ENCODE results near the gene ZNF777. TPM values are rescaled to one million over a fixed set of nuclear protein-coding genes. Genes with fewer than 3 reads are reported as not detected.
"Not testable (repeated sequence)": the region's sequence is repeated elsewhere in the genome, so short reads cannot be mapped to it uniquely, and the experiment has no call there.

The ZNF777 gene
- 10 to 100 TPM; 19.3 to 19.6 TPM for total RNA-seq

GRCh38 chr7:149460493-149461277, at the start of gene ZNF777:
ZNF777 (minus strand) TSS chr7:149461062; CDS start chr7:149456022, 5,040 bp downstream.
- CTCF ChIA-PET = interaction anchor here (0.9 to 2.8 kb wide), 3 partner anchors 35 to 199 kb away, joined by 3 to 10 read pairs (median 3); partner anchors contain the start of gene ZNF783

GRCh38 chr7:149510248-149510647, 49.4 kb upstream of the ZNF777 start:
- POLR2A ChIA-PET = no interaction called here
- CTCF ChIA-PET = no interaction called here

More at GRCh38 chr7:149460493-149461277, at the start of gene ZNF777:
- POLR2A ChIA-PET = interaction anchor here (0.7 to 1.0 kb wide), 3 partner anchors 39 to 164 kb away, joined by 3 read pairs; no protein-coding TSS in a partner anchor

- POLR2A ChIA-PET = no interaction called here
- CTCF ChIA-PET = no interaction called here
These were observed 48.9 kb upstream of the ZNF777 start for GRCh38 chr7:149509774-149510173.

- POLR2A ChIA-PET = no interaction called here
These were observed 44.7 kb upstream of the ZNF777 start for GRCh38 chr7:149505551-149505950.

GRCh38 chr7:149501651-149502050, 40.8 kb upstream of the ZNF777 start:
- CTCF ChIA-PET = no interaction called here
- POLR2A ChIA-PET = no interaction called here

More at GRCh38 chr7:149505551-149505950, 44.7 kb upstream of the ZNF777 start:
- CTCF ChIA-PET = no interaction called here

- CTCF ChIA-PET = interaction anchor here (1.1 kb wide), 1 partner anchor 239 kb away, joined by 5 read pairs; the partner anchor contains the start of gene ZNF783
- POLR2A ChIA-PET = no interaction called here
These were observed 40.0 kb upstream of the ZNF777 start for GRCh38 chr7:149500910-149501309.

GRCh38 chr7:149500201-149500600, 39.3 kb upstream of the ZNF777 start:
- ChIA-PET CTCF (interaction anchor here (1.1 kb wide), 1 partner anchor 238 kb away, joined by 5 read pairs; the partner anchor contains the start of gene ZNF783), POLR2A (no interaction called here)

- CTCF ChIA-PET = no interaction called here
- POLR2A ChIA-PET = no interaction called here
These were observed 37.9 kb upstream of the ZNF777 start for GRCh38 chr7:149498811-149499210.

- CTCF ChIA-PET = no interaction called here
- POLR2A ChIA-PET = no interaction called here
These were observed 36.8 kb upstream of the ZNF777 start, which contains the start of gene ZNF746 for GRCh38 chr7:149497467-149498261. ZNF746 (minus strand) TSS chr7:149497809; CDS start chr7:149497536, 273 bp downstream.

GRCh38 chr7:149496642-149497391, 36.0 kb upstream of the ZNF777 start:
- ChIA-PET CTCF (interaction anchor here (1.0 to 2.0 kb wide), 3 partner anchors 75 to 349 kb away, joined by 3 to 6 read pairs (median 4); partner anchors contain the start of gene ZNF398), POLR2A (no interaction called here)

- ChIA-PET POLR2A (interaction anchor here (0.6 kb wide), 1 partner anchor 347 kb away, joined by 3 read pairs; no protein-coding TSS in a partner anchor), CTCF (interaction anchor here (0.6 to 2.0 kb wide), 4 partner anchors 74 to 348 kb away, joined by 3 to 6 read pairs (median 4); partner anchors contain the start of genes ZNF398 and ZNF783)
These were observed 35.2 kb upstream of the ZNF777 start for GRCh38 chr7:149495785-149496641.

GRCh38 chr7:149494738-149495368, 34.0 kb upstream of the ZNF777 start:
- POLR2A ChIA-PET = no interaction called here

GRCh38 chr7:149493975-149494374, 33.1 kb upstream of the ZNF777 start:
- CTCF ChIA-PET, POLR2A ChIA-PET: not testable (repeated sequence)

More at GRCh38 chr7:149494738-149495368, 34.0 kb upstream of the ZNF777 start:
- CTCF ChIA-PET = interaction anchor here (2.0 kb wide), 1 partner anchor 130 kb away, joined by 6 read pairs; no protein-coding TSS in a partner anchor

GRCh38 chr7:149493366-149493765, 32.5 kb upstream of the ZNF777 start:
- CTCF ChIA-PET = no interaction called here
- POLR2A ChIA-PET = no interaction called here

- ChIA-PET POLR2A (no interaction called here), CTCF (no interaction called here)
These were observed 29.4 kb upstream of the ZNF777 start for GRCh38 chr7:149490083-149490760.

GRCh38 chr7:149489391-149490024, 28.6 kb upstream of the ZNF777 start:
- CTCF ChIA-PET = no interaction called here
- POLR2A ChIA-PET = no interaction called here

- CTCF ChIA-PET = no interaction called here
- POLR2A ChIA-PET = no interaction called here
These were observed 18.7 kb upstream of the ZNF777 start for GRCh38 chr7:149479568-149479967.

Measured in activated CD8-positive, alpha-beta memory T cell treated with anti-CD3 and anti-CD28 coated beads for 36 hours (primary cell).